Measurements from ENCODE around the gene CYFIP2. TPM values are rescaled to one million over a fixed set of nuclear protein-coding genes. Genes with fewer than 3 reads are reported as not detected.

The CYFIP2 gene
- total RNA-seq, 2 donors from 2014 or later, result 269 to 291 TPM

GRCh38 chr5:157306692-157307471 is 41.0 kb downstream of the CYFIP2 start:
- Mint-ChIP-seq H3K9me3 (no peaks in the 10 kb centered on the region), H3K4me3 (peak overlapping the region; percentile 69), H3K27me3 (no peaks in the 10 kb centered on the region), H3K36me3 (ENCODE audit: low read depth) (peaks cover 99% of the 10 kb centered on the region), H3K27ac (peak overlapping the region; percentile 93), H3K4me1 (peaks cover 32% of the 10 kb centered on the region)
- peak; percentile 62 for ATAC-seq (replicated peaks)

- Mint-ChIP-seq H3K27me3 (no peaks in the 10 kb centered on the region), H3K4me1 (peaks cover 29% of the 10 kb centered on the region), H3K4me3 (no peak overlapping the region), H3K36me3 (ENCODE audit: low read depth) (peaks cover 99% of the 10 kb centered on the region), H3K9me3 (no peaks in the 10 kb centered on the region), H3K27ac (peak overlapping the region; percentile 93)
- no peak for ATAC-seq (replicated peaks)
Measured at GRCh38 chr5:157308836-157309465, 43.0 kb downstream of the CYFIP2 start.

GRCh38 chr5:157309796-157310195 is 43.9 kb downstream of the CYFIP2 start:
- no peaks in the 10 kb centered on the region for H3K9me3 Mint-ChIP-seq
- no peak overlapping the region for H3K27ac Mint-ChIP-seq
- no peaks in the 10 kb centered on the region for H3K27me3 Mint-ChIP-seq
- peaks cover 27% of the 10 kb centered on the region for H3K4me1 Mint-ChIP-seq
- H3K36me3 Mint-ChIP-seq (ENCODE audit: low read depth), result peaks cover 99% of the 10 kb centered on the region
- H3K4me3 Mint-ChIP-seq, result no peak overlapping the region
- no peak for ATAC-seq (replicated peaks)

- H3K4me3 Mint-ChIP-seq, result no peak overlapping the region
- no peak for ATAC-seq (replicated peaks)
- peaks cover 13% of the 10 kb centered on the region for H3K4me1 Mint-ChIP-seq
- H3K9me3 Mint-ChIP-seq, result no peaks in the 10 kb centered on the region
- no peaks in the 10 kb centered on the region for H3K27me3 Mint-ChIP-seq
- peak overlapping the region; percentile 71 for H3K27ac Mint-ChIP-seq
- H3K36me3 Mint-ChIP-seq (ENCODE audit: low read depth), result peaks cover 94% of the 10 kb centered on the region
Measured at GRCh38 chr5:157311595-157311994, 45.7 kb downstream of the CYFIP2 start.

GRCh38 chr5:157312492-157312891 is 46.6 kb downstream of the CYFIP2 start:
- Mint-ChIP-seq H3K4me3 (no peak overlapping the region), H3K27ac (peak overlapping the region; percentile 42), H3K36me3 (ENCODE audit: low read depth) (peaks cover 94% of the 10 kb centered on the region)

GRCh38 chr5:157322581-157322980 is 56.7 kb downstream of the CYFIP2 start:
- Mint-ChIP-seq H3K4me1 (peaks cover under 1% of the 10 kb centered on the region), H3K4me3 (no peak overlapping the region), H3K36me3 (ENCODE audit: low read depth) (peaks cover 100% of the 10 kb centered on the region), H3K9me3 (no peaks in the 10 kb centered on the region), H3K27ac (peak overlapping the region; percentile 59), H3K27me3 (no peaks in the 10 kb centered on the region)
- no peak for ATAC-seq (replicated peaks)

More at GRCh38 chr5:157312492-157312891, 46.6 kb downstream of the CYFIP2 start:
- H3K27me3 Mint-ChIP-seq, result no peaks in the 10 kb centered on the region
- ATAC-seq (replicated peaks), result peak; percentile 96
- peaks cover 5% of the 10 kb centered on the region for H3K4me1 Mint-ChIP-seq
- no peaks in the 10 kb centered on the region for H3K9me3 Mint-ChIP-seq

GRCh38 chr5:157323107-157323706 is 57.3 kb downstream of the CYFIP2 start:
- no peak for ATAC-seq (replicated peaks)
- Mint-ChIP-seq H3K9me3 (no peaks in the 10 kb centered on the region), H3K27ac (no peak overlapping the region), H3K36me3 (ENCODE audit: low read depth) (peaks cover 100% of the 10 kb centered on the region), H3K4me3 (no peak overlapping the region), H3K4me1 (peaks cover 6% of the 10 kb centered on the region), H3K27me3 (no peaks in the 10 kb centered on the region)

GRCh38 chr5:157324237-157324636 is 58.3 kb downstream of the CYFIP2 start:
- H3K9me3 Mint-ChIP-seq, result no peaks in the 10 kb centered on the region
- peaks cover 100% of the 10 kb centered on the region for H3K36me3 Mint-ChIP-seq (ENCODE audit: low read depth)
- no peak overlapping the region for H3K27ac Mint-ChIP-seq

GRCh38 chr5:157326440-157327005 is 60.6 kb downstream of the CYFIP2 start:
- peaks cover 100% of the 10 kb centered on the region for H3K36me3 Mint-ChIP-seq (ENCODE audit: low read depth)
- H3K27me3 Mint-ChIP-seq, result no peaks in the 10 kb centered on the region
- H3K4me3 Mint-ChIP-seq, result no peak overlapping the region
- peaks cover 18% of the 10 kb centered on the region for H3K4me1 Mint-ChIP-seq
- H3K9me3 Mint-ChIP-seq, result no peaks in the 10 kb centered on the region
- H3K27ac Mint-ChIP-seq, result peak overlapping the region; percentile 87
- no peak for ATAC-seq (replicated peaks)

More at GRCh38 chr5:157324237-157324636, 58.3 kb downstream of the CYFIP2 start:
- Mint-ChIP-seq H3K4me1 (peaks cover 10% of the 10 kb centered on the region), H3K27me3 (no peaks in the 10 kb centered on the region), H3K4me3 (no peak overlapping the region)
- ATAC-seq (replicated peaks), result no peak

GRCh38 chr5:157327771-157328170 is 61.8 kb downstream of the CYFIP2 start:
- peaks cover 18% of the 10 kb centered on the region for H3K4me1 Mint-ChIP-seq

GRCh38 chr5:157328277-157328912 is 62.5 kb downstream of the CYFIP2 start:
- Mint-ChIP-seq H3K36me3 (ENCODE audit: low read depth) (peaks cover 100% of the 10 kb centered on the region), H3K4me3 (peak overlapping the region; percentile 57), H3K9me3 (no peaks in the 10 kb centered on the region), H3K27ac (peak overlapping the region; percentile 74), H3K4me1 (peaks cover 18% of the 10 kb centered on the region), H3K27me3 (no peaks in the 10 kb centered on the region)
- ATAC-seq (replicated peaks), result peak; percentile 96

More at GRCh38 chr5:157327771-157328170, 61.8 kb downstream of the CYFIP2 start:
- no peaks in the 10 kb centered on the region for H3K27me3 Mint-ChIP-seq
- peak overlapping the region; percentile 57 for H3K4me3 Mint-ChIP-seq
- peak; percentile 10 for ATAC-seq (replicated peaks)
- H3K36me3 Mint-ChIP-seq (ENCODE audit: low read depth), result peaks cover 100% of the 10 kb centered on the region
- H3K9me3 Mint-ChIP-seq, result no peaks in the 10 kb centered on the region
- peak overlapping the region; percentile 74 for H3K27ac Mint-ChIP-seq

GRCh38 chr5:157331807-157332206 is 65.9 kb downstream of the CYFIP2 start:
- no peaks in the 10 kb centered on the region for H3K9me3 Mint-ChIP-seq
- ATAC-seq (replicated peaks), result peak; percentile 49
- peak overlapping the region; percentile 92 for H3K27ac Mint-ChIP-seq
- peaks cover 18% of the 10 kb centered on the region for H3K4me1 Mint-ChIP-seq
- H3K36me3 Mint-ChIP-seq (ENCODE audit: low read depth), result peaks cover 100% of the 10 kb centered on the region
- peak overlapping the region; percentile 39 for H3K4me3 Mint-ChIP-seq
- no peaks in the 10 kb centered on the region for H3K27me3 Mint-ChIP-seq

- Mint-ChIP-seq H3K36me3 (ENCODE audit: low read depth) (peaks cover 100% of the 10 kb centered on the region), H3K4me1 (peaks cover 12% of the 10 kb centered on the region), H3K9me3 (no peaks in the 10 kb centered on the region), H3K27ac (peak overlapping the region; percentile 28), H3K27me3 (no peaks in the 10 kb centered on the region), H3K4me3 (no peak overlapping the region)
- no peak for ATAC-seq (replicated peaks)
Measured at GRCh38 chr5:157335534-157336422, 69.9 kb downstream of the CYFIP2 start.
